MM.1S (cell line): ENCODE data around the gene ACD.

Experiments
- DNase-seq: peaks from one replicate; pipeline ENCODE4 v3.0.0-alpha.2; 2015
- H2AFZ ChIP-seq: fragments of 300-600 bp; sonication (generic); 2 replicates; pipeline ENCODE4 v1.6.0; 2016; ENCODE audit warnings: antibody characterized with exemption, low read length
- H3F3A ChIP-seq: fragments of 300-600 bp; sonication (generic); 2 replicates; pipeline ENCODE4 v1.6.1; 2016; ENCODE audit warnings: mild to moderate bottlenecking, antibody characterized with exemption, low read length, moderate library complexity, mixed read lengths; ENCODE audit not compliant: insufficient read depth
- H3K27ac ChIP-seq: fragments of 300-600 bp; sonication (generic); 2 replicates; pipeline ENCODE4 v1.5.1; 2016; ENCODE audit warnings: mild to moderate bottlenecking, low read length
- H3K27me3 ChIP-seq: fragments of 300-600 bp; sonication (generic); replicated peaks from 2 replicates; pipeline ENCODE4 v1.6.0; 2016; ENCODE audit warnings: low read length; ENCODE audit not compliant: insufficient read depth
- H3K36me3 ChIP-seq: fragments of 300-600 bp; sonication (generic); replicated peaks from 2 replicates; pipeline ENCODE4 v1.6.1; 2016; ENCODE audit warnings: mild to moderate bottlenecking, low read length, mixed read lengths; ENCODE audit not compliant: insufficient read depth
- H3K4me1 ChIP-seq: fragments of 300-600 bp; sonication (generic); 2 replicates; pipeline ENCODE4 v1.6.1; 2016; ENCODE audit warnings: low read length, mixed read lengths
- H3K4me2 ChIP-seq: fragments of 300-600 bp; sonication (generic); 2 replicates; pipeline ENCODE4 v1.6.0; 2016; ENCODE audit warnings: low read depth, low read length
- H3K4me3 ChIP-seq: fragments of 300-600 bp; sonication (generic); 2 replicates; pipeline ENCODE4 v1.5.1; 2016; ENCODE audit warnings: low read length, mixed read lengths
- H3K79me2 ChIP-seq: fragments of 300-600 bp; sonication (generic); 2 replicates; pipeline ENCODE4 v1.6.1; 2016; ENCODE audit warnings: mixed run types, low read length, mixed read lengths
- H3K9ac ChIP-seq: fragments of 300-600 bp; sonication (generic); 2 replicates; pipeline ENCODE4 v1.6.1; 2016; ENCODE audit warnings: low read length, mixed read lengths
- H3K9me2 ChIP-seq: fragments of 300-600 bp; sonication (generic); replicated peaks from 2 replicates; pipeline ENCODE4 v1.6.1; 2016; ENCODE audit warnings: mild to moderate bottlenecking, low read length, mixed read lengths; ENCODE audit not compliant: insufficient read depth
- H3K9me3 ChIP-seq: fragments of 300-600 bp; sonication (generic); replicated peaks from 2 replicates; pipeline ENCODE4 v1.6.1; 2016; ENCODE audit warnings: mild to moderate bottlenecking, low read length, mixed read lengths; ENCODE audit not compliant: insufficient read depth
- H4K20me1 ChIP-seq: fragments of 300-600 bp; sonication (generic); 2 replicates; pipeline ENCODE4 v1.6.1; 2016; ENCODE audit warnings: mild to moderate bottlenecking, low read length, moderate library complexity, mixed read lengths; ENCODE audit not compliant: insufficient read depth
- CTCF ChIP-seq: fragments of 300-600 bp; sonication (generic); IDR thresholded peaks from 2 replicates; pipeline ENCODE4 v1.5.1; 2016; ENCODE audit warnings: antibody characterized with exemption, low read length, mixed read lengths
- EZH2 ChIP-seq: fragments of 300-600 bp; sonication (generic); optimal IDR thresholded peaks from 2 replicates; pipeline ENCODE3; 2017; ENCODE audit warnings: low read depth, mild to moderate bottlenecking, antibody characterized with exemption, low read length, mixed read lengths
- EZH2phosphoT487 ChIP-seq: fragments of 300-600 bp; sonication (generic); IDR thresholded peaks from 2 replicates; pipeline ENCODE4 v1.6.1; 2018; ENCODE audit warnings: antibody characterized with exemption, low read length

ACD gene

DNA sequence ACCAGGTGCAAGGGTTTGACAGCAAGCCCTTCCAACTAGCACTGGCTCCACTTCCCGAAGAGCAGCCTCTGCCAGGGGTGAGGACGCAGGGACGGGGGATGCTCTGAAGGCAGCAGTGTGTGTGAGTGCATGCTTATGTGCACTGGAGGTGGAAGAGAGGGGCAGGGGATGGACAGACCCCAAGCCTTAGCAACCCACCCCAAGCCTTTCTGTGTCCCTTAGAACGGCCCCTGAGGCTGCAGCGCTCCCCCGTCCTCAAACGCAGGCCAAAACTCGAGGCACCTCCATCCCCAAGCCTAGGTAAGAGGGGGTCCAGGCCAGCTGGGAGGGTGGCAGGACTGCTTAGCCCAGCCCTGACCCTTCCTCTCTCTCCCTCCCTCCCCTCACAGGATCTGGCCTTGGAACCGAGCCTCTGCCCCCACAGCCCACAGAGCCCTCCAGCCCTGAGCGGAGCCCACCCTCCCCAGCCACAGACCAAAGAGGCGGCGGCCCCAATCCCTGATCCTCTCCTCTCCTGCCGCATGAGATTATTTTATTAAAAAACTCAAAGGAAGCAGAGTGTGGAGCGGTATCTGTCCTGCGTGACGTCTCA lies 2.9 kb downstream of the ACD start:
- no peak for DNase-seq
- no peak overlapping the region for H3K27ac ChIP-seq
- H3K4me1 ChIP-seq: peaks cover 13% of the 10 kb centered on the region
- TF ChIP-seq EZH2: no peak
- no peaks in the 10 kb centered on the region for H3K36me3 ChIP-seq
- H3F3A ChIP-seq: peaks cover 17% of the 10 kb centered on the region
- H3K79me2 ChIP-seq: peaks cover 37% of the 10 kb centered on the region
- no peak overlapping the region for H2AFZ ChIP-seq
- H3K4me3 ChIP-seq: no peak overlapping the region
- no peaks in the 10 kb centered on the region for H3K9me3 ChIP-seq
- H3K9ac ChIP-seq: no peak overlapping the region
- H3K4me2 ChIP-seq: no peak overlapping the region
- H3K9me2 ChIP-seq: no peaks in the 10 kb centered on the region
- no peaks in the 10 kb centered on the region for H4K20me1 ChIP-seq
- H3K27me3 ChIP-seq: no peaks in the 10 kb centered on the region

DNA sequence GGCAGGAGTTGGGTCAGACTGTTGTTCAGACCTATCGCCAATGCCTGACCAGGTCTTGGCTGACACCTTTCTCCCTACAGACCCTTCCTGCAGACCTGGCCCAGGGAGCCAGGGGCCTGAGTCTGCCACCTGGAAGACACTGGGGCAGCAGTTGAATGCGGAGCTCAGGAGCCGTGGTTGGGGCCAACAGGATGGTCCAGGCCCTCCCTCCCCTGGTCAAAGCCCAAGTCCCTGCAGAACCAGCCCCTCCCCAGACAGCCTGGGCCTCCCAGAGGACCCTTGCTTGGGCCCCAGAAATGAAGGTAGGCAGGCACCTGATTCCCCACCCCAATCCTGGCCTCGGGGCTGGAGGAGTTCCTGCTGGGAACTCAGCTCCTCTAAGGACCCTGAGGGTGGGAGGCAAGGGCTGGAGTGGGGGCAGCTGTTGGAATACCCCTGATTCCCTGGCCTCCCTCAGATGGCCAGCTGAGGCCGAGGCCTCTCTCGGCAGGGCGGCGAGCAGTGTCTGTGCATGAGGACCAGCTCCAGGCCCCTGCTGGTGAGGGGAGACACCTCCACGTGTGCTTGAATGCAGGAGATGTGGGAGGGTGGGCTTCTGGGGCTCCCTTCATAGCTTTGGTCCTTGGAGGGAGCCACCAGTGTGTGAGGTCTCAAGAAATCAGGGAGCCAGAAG lies 3.6 kb downstream of the ACD start:
- no peaks in the 10 kb centered on the region for H3K9me2 ChIP-seq
- H3K4me2 ChIP-seq: no peak overlapping the region
- H4K20me1 ChIP-seq: no peaks in the 10 kb centered on the region
- no peak overlapping the region for H3K9ac ChIP-seq
- no peak for DNase-seq
- no peak overlapping the region for H2AFZ ChIP-seq
- H3K36me3 ChIP-seq: no peaks in the 10 kb centered on the region
- peaks cover 7% of the 10 kb centered on the region for H3K4me1 ChIP-seq
- no peak for TF ChIP-seq EZH2phosphoT487
- TF ChIP-seq EZH2: no peak
- no peak for TF ChIP-seq CTCF
- H3K27ac ChIP-seq: no peak overlapping the region
- H3K79me2 ChIP-seq: peaks cover 30% of the 10 kb centered on the region
- H3F3A ChIP-seq: peaks cover 15% of the 10 kb centered on the region
- H3K9me3 ChIP-seq: no peaks in the 10 kb centered on the region
- H3K4me3 ChIP-seq: no peak overlapping the region
- H3K27me3 ChIP-seq: no peaks in the 10 kb centered on the region

GRCh38 chr16:67655363-67655762 lies 4.7 kb downstream of the ACD start:
- Histone ChIP-seq H3K27ac (no peak overlapping the region), H3K36me3 (no peaks in the 10 kb centered on the region)

More at GRCh38 chr16:67655363-67655762, 4.7 kb downstream of the ACD start:
- no peaks in the 10 kb centered on the region for H4K20me1 ChIP-seq
- H3K9ac ChIP-seq: no peak overlapping the region
- no peak overlapping the region for H3K4me3 ChIP-seq
- H3K79me2 ChIP-seq: peaks cover 25% of the 10 kb centered on the region
- H3F3A ChIP-seq: peaks cover 6% of the 10 kb centered on the region
- H3K4me2 ChIP-seq: no peak overlapping the region
- TF ChIP-seq EZH2phosphoT487 (no peak), EZH2 (no peak), CTCF (no peak)
- H3K9me3 ChIP-seq: no peaks in the 10 kb centered on the region
- no peaks in the 10 kb centered on the region for H3K27me3 ChIP-seq
- no peak for DNase-seq
- H2AFZ ChIP-seq: no peak overlapping the region
- H3K9me2 ChIP-seq: no peaks in the 10 kb centered on the region
- peaks cover 6% of the 10 kb centered on the region for H3K4me1 ChIP-seq
